Measurements from ENCODE around the gene SNX11.

Gene SNX11

GRCh38 chr17:48107137-48108055 lies at the start of gene SNX11:
TSS of gene SNX11 (plus strand) at chr17:48107766. CDS start at chr17:48112044, 4,278 bp downstream.
- DNase-seq (ENCODE audit: extremely low read depth, insufficient read length) = peak; percentile 93

GRCh38 chr17:48058393-48059124 lies 49.0 kb upstream of the SNX11 start:
- no peak for TF ChIP-seq CTCF (IDR thresholded peaks at IDR 0.05; ENCODE audit: insufficient read depth, low read length, poor library complexity, severe bottlenecking)
- Histone ChIP-seq H3K36me3 (ENCODE audit: control insufficient read depth, insufficient read depth, low read length) (peaks cover 44% of the 10 kb centered on the region), H3K27me3 (replicated peaks; ENCODE audit: control insufficient read depth, insufficient read depth, low read length) (no peaks in the 10 kb centered on the region), H3K4me3 (replicated peaks; ENCODE audit: low read depth, low read length) (no peak overlapping the region)
- DNase-seq (ENCODE audit: extremely low read depth, insufficient read length) = no peak

More at GRCh38 chr17:48107137-48108055, at the start of gene SNX11:
- TF ChIP-seq CTCF (IDR thresholded peaks at IDR 0.05; ENCODE audit: insufficient read depth, low read length, poor library complexity, severe bottlenecking) = peak; percentile 19
- Histone ChIP-seq H3K4me3 (replicated peaks; ENCODE audit: low read depth, low read length) (peak within 1 kb of the TSS; percentile 65), H3K36me3 (ENCODE audit: control insufficient read depth, insufficient read depth, low read length) (no peaks in the 10 kb centered on the region), H3K27me3 (replicated peaks; ENCODE audit: control insufficient read depth, insufficient read depth, low read length) (no peaks in the 10 kb centered on the region)

- no peak for TF ChIP-seq CTCF (IDR thresholded peaks at IDR 0.05; ENCODE audit: insufficient read depth, low read length, poor library complexity, severe bottlenecking)
- peaks cover 45% of the 10 kb centered on the region for H3K36me3 ChIP-seq (ENCODE audit: control insufficient read depth, insufficient read depth, low read length)
- no peaks in the 10 kb centered on the region for H3K27me3 ChIP-seq (replicated peaks; ENCODE audit: control insufficient read depth, insufficient read depth, low read length)
- no peak for DNase-seq (ENCODE audit: extremely low read depth, insufficient read length)
- no peak overlapping the region for H3K4me3 ChIP-seq (replicated peaks; ENCODE audit: low read depth, low read length)
These were observed 48.4 kb upstream of the SNX11 start for GRCh38 chr17:48059125-48059668.

- H3K36me3 ChIP-seq (ENCODE audit: control insufficient read depth, insufficient read depth, low read length) = peaks cover 45% of the 10 kb centered on the region
These were observed 47.3 kb upstream of the SNX11 start for GRCh38 chr17:48060249-48060648.

GRCh38 chr17:48062273-48062672 lies 45.3 kb upstream of the SNX11 start:
- no peak for TF ChIP-seq CTCF (IDR thresholded peaks at IDR 0.05; ENCODE audit: insufficient read depth, low read length, poor library complexity, severe bottlenecking)
- no peak for DNase-seq (ENCODE audit: extremely low read depth, insufficient read length)
- H3K27me3 ChIP-seq (replicated peaks; ENCODE audit: control insufficient read depth, insufficient read depth, low read length) = no peaks in the 10 kb centered on the region
- peaks cover 37% of the 10 kb centered on the region for H3K36me3 ChIP-seq (ENCODE audit: control insufficient read depth, insufficient read depth, low read length)
- H3K4me3 ChIP-seq (replicated peaks; ENCODE audit: low read depth, low read length) = no peak overlapping the region

More at GRCh38 chr17:48060249-48060648, 47.3 kb upstream of the SNX11 start:
- DNase-seq (ENCODE audit: extremely low read depth, insufficient read length) = no peak
- no peak for TF ChIP-seq CTCF (IDR thresholded peaks at IDR 0.05; ENCODE audit: insufficient read depth, low read length, poor library complexity, severe bottlenecking)
- no peak overlapping the region for H3K4me3 ChIP-seq (replicated peaks; ENCODE audit: low read depth, low read length)
- no peaks in the 10 kb centered on the region for H3K27me3 ChIP-seq (replicated peaks; ENCODE audit: control insufficient read depth, insufficient read depth, low read length)

All from GM06990 (cell line).